T-helper 17 cell (primary cell): ENCODE data around the gene SEPHS1. TPM values are rescaled to one million over a fixed set of nuclear protein-coding genes. Genes with fewer than 3 reads are reported as not detected.
A peak's percentile ranks its signal among the peaks of the same experiment; 100 is the strongest.
"Not testable (repeated sequence)": the region's sequence is repeated elsewhere in the genome, so short reads cannot be mapped to it uniquely, and the experiment has no call there.

Source experiments
- ATAC-seq: fragments of 150-1000 bp; cut with Tn5 transposase; 2 replicates; pipeline ENCODE4 v1.10.0; 2021; ENCODE audit warnings: mild to moderate bottlenecking, moderate library complexity
- DNase-seq, 3 donors: peaks; one replicate each; pipeline versions ENCODE4 v3.0.0 to v3.0.0-alpha.2; 2020 to 2021
- H3K9me3 ChIP-seq: one replicate; pipeline ENCODE4 v1.7.0; 2013; ENCODE audit warnings: low read length, mild to moderate bottlenecking; ENCODE audit not compliant: control insufficient read depth, poor library complexity, severe bottlenecking
- H3K27ac Mint-ChIP-seq: one replicate; pipeline ENCODE4 v1.8.0; 2022; ENCODE audit warnings: mild to moderate bottlenecking, moderate library complexity, mixed read lengths
- H3K27me3 Mint-ChIP-seq: one replicate; pipeline ENCODE4 v1.8.0; 2022; ENCODE audit warnings: mixed read lengths
- H3K36me3 Mint-ChIP-seq: one replicate; pipeline ENCODE4 v1.8.0; 2022; ENCODE audit warnings: low read depth, mixed read lengths
- H3K4me1 Mint-ChIP-seq: one replicate; pipeline ENCODE4 v1.8.0; 2022; ENCODE audit warnings: mild to moderate bottlenecking, mixed read lengths
- H3K4me3 Mint-ChIP-seq: one replicate; pipeline ENCODE4 v1.8.0; 2022; ENCODE audit warnings: mild to moderate bottlenecking, moderate library complexity, mixed read lengths
- total RNA-seq, 4 donors: library from RNA in 2 of 4; stranded (reverse) in 2 of 4; gene quantifications; one replicate each; pipeline ENCODE4 v1.2.3 and lab custom pipeline; 2022 to 2026

The SEPHS1 gene
- total RNA-seq, 2 donors from 2014 or later = 18.9 to 20.2 TPM

- DNase-seq, ATAC-seq, H3K27ac Mint-ChIP-seq, H3K4me3 Mint-ChIP-seq, H3K9me3 ChIP-seq, H3K27me3 Mint-ChIP-seq, H3K4me1 Mint-ChIP-seq, H3K36me3 Mint-ChIP-seq: not testable (repeated sequence)
These were observed 71.9 kb downstream of the SEPHS1 start for GRCh38 chr10:13276146-13276545.

- Mint-ChIP-seq H3K27ac (no peak overlapping the region), H3K27me3 (no peaks in the 10 kb centered on the region), H3K4me1 (peaks cover 5% of the 10 kb centered on the region), H3K4me3 (no peak overlapping the region), H3K36me3 (no peaks in the 10 kb centered on the region)
- no peaks in the 10 kb centered on the region for H3K9me3 ChIP-seq
- ATAC-seq (no peak), DNase-seq (no peak)
These were observed 75.9 kb downstream of the SEPHS1 start for GRCh38 chr10:13272164-13272571.

GRCh38 chr10:13271552-13272163, 76.4 kb downstream of the SEPHS1 start:
- H3K4me3 Mint-ChIP-seq = no peak overlapping the region
- H3K27ac Mint-ChIP-seq = no peak overlapping the region

GRCh38 chr10:13270877-13271551, 77.1 kb downstream of the SEPHS1 start:
- H3K27ac Mint-ChIP-seq = no peak overlapping the region
- ATAC-seq (no peak), DNase-seq (no peak)
- no peak overlapping the region for H3K4me3 Mint-ChIP-seq
- H3K4me1 Mint-ChIP-seq = peaks cover 5% of the 10 kb centered on the region
- H3K27me3 Mint-ChIP-seq = no peaks in the 10 kb centered on the region
- H3K36me3 Mint-ChIP-seq = no peaks in the 10 kb centered on the region
- no peaks in the 10 kb centered on the region for H3K9me3 ChIP-seq

More at GRCh38 chr10:13271552-13272163, 76.4 kb downstream of the SEPHS1 start:
- Mint-ChIP-seq H3K4me1 (peaks cover 5% of the 10 kb centered on the region), H3K27me3 (no peaks in the 10 kb centered on the region), H3K36me3 (no peaks in the 10 kb centered on the region)
- DNase-seq (peak; percentile 28 to 40 (median 37)), ATAC-seq (peak; percentile 77)
- no peaks in the 10 kb centered on the region for H3K9me3 ChIP-seq

- H3K27me3 Mint-ChIP-seq = peaks cover 15% of the 10 kb centered on the region
- no peaks in the 10 kb centered on the region for H3K36me3 Mint-ChIP-seq
- no peak for ATAC-seq
- H3K9me3 ChIP-seq = no peaks in the 10 kb centered on the region
- peaks cover 5% of the 10 kb centered on the region for H3K4me1 Mint-ChIP-seq
- no peak for DNase-seq
- no peak overlapping the region for H3K4me3 Mint-ChIP-seq
- H3K27ac Mint-ChIP-seq = no peak overlapping the region
These were observed 79.3 kb downstream of the SEPHS1 start for GRCh38 chr10:13268841-13269240.

GRCh38 chr10:13268310-13268709, 79.8 kb downstream of the SEPHS1 start:
- DNase-seq = no peak
- Mint-ChIP-seq H3K4me1 (peaks cover 5% of the 10 kb centered on the region), H3K4me3 (no peak overlapping the region), H3K27me3 (peaks cover 20% of the 10 kb centered on the region), H3K27ac (no peak overlapping the region), H3K36me3 (peaks cover under 1% of the 10 kb centered on the region)
- no peaks in the 10 kb centered on the region for H3K9me3 ChIP-seq
- ATAC-seq = no peak

Other genes with a start within 250 kb of the SEPHS1 start
- gene OPTN, start 248.1 kb downstream of the SEPHS1 start, total RNA-seq = 100 to 1,000 TPM; 158 to 160 TPM
- under 1 TPM; 0.34 to 0.47 TPM for gene MCM10, start 186.7 kb downstream of the SEPHS1 start, total RNA-seq
- not detected for gene UCMA, start 113.9 kb downstream of the SEPHS1 start, total RNA-seq
- gene PHYH, start 48.2 kb downstream of the SEPHS1 start, total RNA-seq = 10 to 100 TPM; 10.9 to 14.6 TPM
- under 1 TPM in 1 of 2 donors, not detected in 1; 0.76 TPM for gene BEND7, start 180.7 kb upstream of the SEPHS1 start, total RNA-seq
- 10 to 100 TPM; 23.8 to 30.3 TPM for gene PRPF18, start 238.7 kb upstream of the SEPHS1 start, total RNA-seq